Prostate gland (tissue), 2 donors: ENCODE results near the gene B3GALT4. TPM values are rescaled to one million over a fixed set of nuclear protein-coding genes. Genes with fewer than 3 reads are reported as not detected.
A peak's percentile ranks its signal among the peaks of the same experiment; 100 is the strongest.

ENCODE experiments used
- DNase-seq: peaks from one replicate; pipeline ENCODE4 v3.0.0-alpha.2; 2019; ENCODE audit warnings: low spot score
- H3K27ac ChIP-seq, 2 donors: fragments of 200-600 bp; sonication (generic); 2 replicates each; pipeline ENCODE4 v1.5.1; 2017 to 2019
- H3K27me3 ChIP-seq: fragments of 200-600 bp; sonication (generic); replicated peaks from 2 replicates; pipeline ENCODE4 v1.5.1; 2019; ENCODE audit not compliant: insufficient read depth
- H3K36me3 ChIP-seq, 2 donors: fragments of 200-600 bp; sonication (generic); 1 replicate in 1 of 2; 2 replicates in 1 of 2; pipeline versions ENCODE4 v1.5.1 to v1.8.1; 2017 to 2019
- H3K4me1 ChIP-seq: fragments of 200-600 bp; sonication (generic); replicated peaks from 2 replicates; pipeline ENCODE4 v1.5.1; 2019
- H3K4me3 ChIP-seq, 2 donors: fragments of 200-600 bp; sonication (generic); 2 replicates each; pipeline ENCODE4 v1.5.1; 2017 to 2019
- H3K9me3 ChIP-seq: fragments of 200-600 bp; sonication (generic); 2 replicates; pipeline ENCODE4 v1.5.1; 2017
- CTCF ChIP-seq, 4 experiments: fragments of 200-600 bp in 2 of 4; fragments of 450-650 bp in 2 of 4; sonication (generic) in 2 of 4; IDR thresholded peaks; 1 replicate in 3 of 4; 2 replicates in 1 of 4; pipeline ENCODE4 v1.5.1; 2016 to 2019; ENCODE audit warnings: antibody characterized with exemption in 4 of 4, mild to moderate bottlenecking in 2 of 4, moderate library complexity in 2 of 4
- POLR2A ChIP-seq: fragments of 450-650 bp; IDR thresholded peaks from one replicate; pipeline ENCODE4 v1.6.1; 2016; ENCODE audit warnings: antibody characterized with exemption, mild to moderate bottlenecking
- POLR2AphosphoS5 ChIP-seq: sonication (generic); formaldehyde crosslinking; IDR thresholded peaks from one replicate; pipeline ENCODE4 v1.6.1; 2017; ENCODE audit warnings: antibody characterized with exemption
- WGBS: methylation state at CpG from one replicate; pipeline ENCODE4 v1.1.5; 2018; 5-methylcytosine and 5-hydroxymethylcytosine counted together
- intact Hi-C: fragments of 100-400 bp; cut with DNase I; formaldehyde crosslinking; loops from one replicate; pipeline ENCODE4 v1.14.2; 2022
- total RNA-seq, 2 donors: library from RNA; depleted of rRNA; stranded (reverse); fragments of >200 nt; gene quantifications; one replicate each; pipeline ENCODE4 v1.1.0, GENCODE V29; 2016

B3GALT4 gene
- total RNA-seq, 2 donors from 2014 or later: 15.8 to 21.4 TPM

- H3K27ac ChIP-seq: peak overlapping the region in 1 of 2 donors; percentile 99
These were observed 39.1 kb downstream of the B3GALT4 start for GRCh38 chr6:33315793-33316602.

GRCh38 chr6:33316603-33317418, 39.9 kb downstream of the B3GALT4 start:
- no peaks in the 10 kb centered on the region for H3K9me3 ChIP-seq
- H3K27me3 ChIP-seq: no peaks in the 10 kb centered on the region
- peak overlapping the region; percentile 43 to 44 for H3K4me3 ChIP-seq
- TF ChIP-seq POLR2A (no peak), POLR2AphosphoS5 (no peak), CTCF (IDR thresholded peaks at IDR 0.05) (no peak)
- no peak for DNase-seq
- H3K4me1 ChIP-seq: peaks cover 15% of the 10 kb centered on the region
- peak overlapping the region; percentile 88 to 99 for H3K27ac ChIP-seq
- peaks cover 3 to 5% of the 10 kb centered on the region in 2 donors for H3K36me3 ChIP-seq
- intact Hi-C loops: loop anchor here (5.0 kb wide), 1 partner anchor 95 kb away; the partner anchor contains the start of gene PHF1
- WGBS: 73% methylated on average over 19 of the region's 19 CpGs

More at GRCh38 chr6:33315793-33316602, 39.1 kb downstream of the B3GALT4 start:
- peaks cover 8% of the 10 kb centered on the region for H3K4me1 ChIP-seq
- no peak for TF ChIP-seq CTCF (IDR thresholded peaks at IDR 0.05)
- TF ChIP-seq POLR2A: no peak
- no peak for TF ChIP-seq POLR2AphosphoS5
- no peak for DNase-seq
- intact Hi-C loops: loop anchor here (5.0 kb wide), 1 partner anchor 96 kb away; the partner anchor contains the start of gene PHF1
- H3K36me3 ChIP-seq: peaks cover 3 to 5% of the 10 kb centered on the region in 2 donors
- no peak overlapping the region for H3K4me3 ChIP-seq
- WGBS: 83% methylated on average over 17 of the region's 17 CpGs
- H3K9me3 ChIP-seq: no peaks in the 10 kb centered on the region
- H3K27me3 ChIP-seq: no peaks in the 10 kb centered on the region

- WGBS: 0% methylated on average over 8 of the region's 27 CpGs
- DNase-seq: no peak
- peak overlapping the region; percentile 88 to 90 for H3K27ac ChIP-seq
- intact Hi-C loops: loop anchor here (5.0 kb wide), 1 partner anchor 95 kb away; the partner anchor contains the start of gene PHF1
- no peak for TF ChIP-seq POLR2A
- no peak for TF ChIP-seq POLR2AphosphoS5
- TF ChIP-seq CTCF (IDR thresholded peaks at IDR 0.05): no peak
- peaks cover 18% of the 10 kb centered on the region for H3K4me1 ChIP-seq
- peak overlapping the region; percentile 43 to 44 for H3K4me3 ChIP-seq
- H3K36me3 ChIP-seq: peaks cover 3 to 5% of the 10 kb centered on the region in 2 donors
- no peaks in the 10 kb centered on the region for H3K27me3 ChIP-seq
- H3K9me3 ChIP-seq: no peaks in the 10 kb centered on the region
These were observed 40.4 kb downstream of the B3GALT4 start for GRCh38 chr6:33317419-33317668.

- Histone ChIP-seq H3K4me3 (peak within 1 kb of the TSS; percentile 43 to 44), H3K36me3 (peaks cover 3 to 5% of the 10 kb centered on the region in 2 donors), H3K27me3 (no peaks in the 10 kb centered on the region), H3K9me3 (no peaks in the 10 kb centered on the region), H3K27ac (peak within 1 kb of the TSS; percentile 88 to 99), H3K4me1 (peaks cover 18% of the 10 kb centered on the region)
- TF ChIP-seq CTCF (IDR thresholded peaks at IDR 0.05) (peak in 2 of 4 experiments; percentile 16 to 32), POLR2AphosphoS5 (peak; percentile 94), POLR2A (peak; percentile 43)
- peak; percentile 99 for DNase-seq
- WGBS: 1% methylated on average over 38 of the region's 44 CpGs
- intact Hi-C loops: loop anchor here (5.0 kb wide), 1 partner anchor 94 kb away; the partner anchor contains the start of gene PHF1
These were observed 40.9 kb downstream of the B3GALT4 start, which contains the start of gene ZBTB22 for GRCh38 chr6:33317669-33318425. ZBTB22 (minus strand) TSS chr6:33317744; CDS start chr6:33316916, 828 bp downstream.
